ENCODE data around the gene KRT32. TPM values are rescaled to one million over a fixed set of nuclear protein-coding genes. Genes with fewer than 3 reads are reported as not detected.

KRT32 gene
- total RNA-seq, 2 experiments from 2014 or later: not detected

- no peaks in the 10 kb centered on the region for H3K4me1 ChIP-seq (ENCODE audit: insufficient read depth, low read length, poor library complexity, severe bottlenecking)
- H4K20me1 ChIP-seq (ENCODE audit: insufficient read depth, low read length): no peaks in the 10 kb centered on the region
- ChIA-PET POLR2A (no interaction called here), CTCF (ENCODE audit: unreplicated experiment) (no interaction called here)
- no peak for TF ChIP-seq EZH2phosphoT487 (IDR thresholded peaks at IDR 0.05; ENCODE audit: borderline replicate concordance, low read depth, low read length)
- no peak for TF ChIP-seq CTCF (conservative IDR thresholded peaks at IDR 0.05; ENCODE audit: low read length)
- no peak overlapping the region for H3K27ac ChIP-seq (ENCODE audit: low read depth, low read length, poor library complexity, severe bottlenecking)
- intact Hi-C loops (cut with micrococcal nuclease; ENCODE audit: unreplicated experiment): no loop called here
- no peak overlapping the region for H3K4me3 ChIP-seq (ENCODE audit: low read depth, low read length, poor library complexity, severe bottlenecking)
- no peaks in the 10 kb centered on the region for H3K9me3 ChIP-seq (ENCODE audit: low read length)
- H3K36me3 ChIP-seq (ENCODE audit: insufficient read depth, low read length): no peaks in the 10 kb centered on the region
- no TSS peak for BruUV-seq (replicated peaks)
- H3K4me2 ChIP-seq (ENCODE audit: low read length): no peak overlapping the region
- H3K9me2 ChIP-seq (ENCODE audit: insufficient read depth, low read length): no peaks in the 10 kb centered on the region
- H2AFZ ChIP-seq (ENCODE audit: low read length): no peak overlapping the region
- no peaks in the 10 kb centered on the region for H3K79me2 ChIP-seq (ENCODE audit: insufficient read depth, low read depth, low read length)
- no peak for DNase-seq (ENCODE audit: low spot score)
Measured at GRCh38 chr17:41419716-41420115, 47.5 kb downstream of the KRT32 start.

- H3K9me3 ChIP-seq (ENCODE audit: low read length): no peaks in the 10 kb centered on the region
- H3K9me2 ChIP-seq (ENCODE audit: insufficient read depth, low read length): no peaks in the 10 kb centered on the region
- H3K36me3 ChIP-seq (ENCODE audit: insufficient read depth, low read length): no peaks in the 10 kb centered on the region
- no peaks in the 10 kb centered on the region for H4K20me1 ChIP-seq (ENCODE audit: insufficient read depth, low read length)
- DNase-seq (ENCODE audit: low spot score): no peak
- no peaks in the 10 kb centered on the region for H3K4me1 ChIP-seq (ENCODE audit: insufficient read depth, low read length, poor library complexity, severe bottlenecking)
- intact Hi-C loops (cut with micrococcal nuclease; ENCODE audit: unreplicated experiment): no loop called here
- no peaks in the 10 kb centered on the region for H3K79me2 ChIP-seq (ENCODE audit: insufficient read depth, low read depth, low read length)
- TF ChIP-seq EZH2phosphoT487 (IDR thresholded peaks at IDR 0.05; ENCODE audit: borderline replicate concordance, low read depth, low read length) (no peak), CTCF (conservative IDR thresholded peaks at IDR 0.05; ENCODE audit: low read length) (no peak)
- H3K27ac ChIP-seq (ENCODE audit: low read depth, low read length, poor library complexity, severe bottlenecking): no peak overlapping the region
- H2AFZ ChIP-seq (ENCODE audit: low read length): no peak overlapping the region
- no TSS peak for BruUV-seq (replicated peaks)
- ChIA-PET CTCF (ENCODE audit: unreplicated experiment) (no interaction called here), POLR2A (no interaction called here)
- H3K4me3 ChIP-seq (ENCODE audit: low read depth, low read length, poor library complexity, severe bottlenecking): no peak overlapping the region
- H3K4me2 ChIP-seq (ENCODE audit: low read length): no peak overlapping the region
Measured at GRCh38 chr17:41418116-41418860, 48.9 kb downstream of the KRT32 start.

GRCh38 chr17:41417576-41418015, 49.6 kb downstream of the KRT32 start:
- intact Hi-C loops (cut with micrococcal nuclease; ENCODE audit: unreplicated experiment): no loop called here
- Histone ChIP-seq H3K4me3 (ENCODE audit: low read depth, low read length, poor library complexity, severe bottlenecking) (no peak overlapping the region), H3K9me2 (ENCODE audit: insufficient read depth, low read length) (no peaks in the 10 kb centered on the region), H3K27ac (ENCODE audit: low read depth, low read length, poor library complexity, severe bottlenecking) (no peak overlapping the region), H3K4me2 (ENCODE audit: low read length) (no peak overlapping the region), H3K79me2 (ENCODE audit: insufficient read depth, low read depth, low read length) (no peaks in the 10 kb centered on the region), H2AFZ (ENCODE audit: low read length) (no peak overlapping the region), H3K9me3 (ENCODE audit: low read length) (no peaks in the 10 kb centered on the region), H3K36me3 (ENCODE audit: insufficient read depth, low read length) (no peaks in the 10 kb centered on the region), H4K20me1 (ENCODE audit: insufficient read depth, low read length) (no peaks in the 10 kb centered on the region), H3K4me1 (ENCODE audit: insufficient read depth, low read length, poor library complexity, severe bottlenecking) (no peaks in the 10 kb centered on the region)
- ChIA-PET CTCF (ENCODE audit: unreplicated experiment) (no interaction called here), POLR2A (no interaction called here)
- no peak for TF ChIP-seq EZH2phosphoT487 (IDR thresholded peaks at IDR 0.05; ENCODE audit: borderline replicate concordance, low read depth, low read length)
- TF ChIP-seq CTCF (conservative IDR thresholded peaks at IDR 0.05; ENCODE audit: low read length): peak; percentile 71
- peak; percentile 10 for DNase-seq (ENCODE audit: low spot score)
- no TSS peak for BruUV-seq (replicated peaks)
